Activated CD4-positive, alpha-beta T cell treated with anti-CD3 and anti-CD28 coated beads, Interleukin-2, Interleukin-6, amounts not matched to agents 100 ng/mL and 50 ng/mL, durations not matched to agents 16 hours and 8 hours (primary cell): ENCODE results near the gene PLEKHG1.

Experiments
- DNase-seq: peaks from one replicate; pipeline ENCODE4 v3.0.0-alpha.2; 2020

The PLEKHG1 gene

GRCh38 chr6:150590446-150590845 is 9.2 kb upstream of the PLEKHG1 start:
- DNase-seq: no peak

GRCh38 chr6:150592377-150592995 is 7.2 kb upstream of the PLEKHG1 start:
- no peak for DNase-seq

- no peak for DNase-seq
Observed at GRCh38 chr6:150593119-150593518, 6.6 kb upstream of the PLEKHG1 start.

- DNase-seq: no peak
Observed at GRCh38 chr6:150596439-150596838, 3.2 kb upstream of the PLEKHG1 start.

GRCh38 chr6:150598401-150598800 is 1.3 kb upstream of the PLEKHG1 start:
- DNase-seq: no peak

- no peak for DNase-seq
Observed at GRCh38 chr6:150598858-150599198, 857 bp upstream of the PLEKHG1 start.

GRCh38 chr6:150600010-150600300 is 270 bp downstream of the PLEKHG1 start:
- no peak for DNase-seq

GRCh38 chr6:150600301-150601017 is 774 bp downstream of the PLEKHG1 start:
- DNase-seq: peak; percentile 69

GRCh38 chr6:150601439-150601838 is 1.8 kb downstream of the PLEKHG1 start:
- DNase-seq: no peak

GRCh38 chr6:150603176-150603575 is 3.5 kb downstream of the PLEKHG1 start:
- no peak for DNase-seq

- DNase-seq: no peak
Observed at GRCh38 chr6:150604467-150604866, 4.8 kb downstream of the PLEKHG1 start.

GRCh38 chr6:150605333-150605732 is 5.6 kb downstream of the PLEKHG1 start:
- DNase-seq: no peak

- DNase-seq: no peak
Observed at GRCh38 chr6:150606168-150606591, 6.5 kb downstream of the PLEKHG1 start.

- DNase-seq: no peak
Observed at GRCh38 chr6:150606647-150607328, 7.1 kb downstream of the PLEKHG1 start.

GRCh38 chr6:150607329-150607650 is 7.6 kb downstream of the PLEKHG1 start:
- no peak for DNase-seq

- DNase-seq: no peak
Observed at GRCh38 chr6:150610584-150610983, 10.9 kb downstream of the PLEKHG1 start.

GRCh38 chr6:150613269-150613668 is 13.6 kb downstream of the PLEKHG1 start:
- no peak for DNase-seq

GRCh38 chr6:150615967-150616366 is 16.3 kb downstream of the PLEKHG1 start:
- DNase-seq: no peak

GRCh38 chr6:150616586-150616985 is 16.9 kb downstream of the PLEKHG1 start:
- DNase-seq: no peak

- no peak for DNase-seq
Observed at GRCh38 chr6:150617062-150617461, 17.4 kb downstream of the PLEKHG1 start.

GRCh38 chr6:150617496-150618460 is 18.1 kb downstream of the PLEKHG1 start:
- no peak for DNase-seq

GRCh38 chr6:150619275-150619674 is 19.6 kb downstream of the PLEKHG1 start:
- DNase-seq: no peak

- no peak for DNase-seq
Observed at GRCh38 chr6:150620244-150620643, 20.6 kb downstream of the PLEKHG1 start.
